ENCODE results near the gene ZNF592. TPM values are rescaled to one million over a fixed set of nuclear protein-coding genes. Genes with fewer than 3 reads are reported as not detected.

The ZNF592 gene
- total RNA-seq, 1 experiment from 2014 or later = 34.6 TPM

- Histone ChIP-seq H3K9me3 (ENCODE audit: control insufficient read depth, low read depth, low read length) (no peaks in the 10 kb centered on the region), H2BK15ac (ENCODE audit: low read depth, low read length) (no peak overlapping the region), H3K4me1 (ENCODE audit: insufficient read depth, low read length) (no peaks in the 10 kb centered on the region), H4K5ac (ENCODE audit: insufficient read length, low read depth, low read length) (no peak overlapping the region), H2BK12ac (ENCODE audit: insufficient read length, low read depth, low read length) (no peak overlapping the region), H3K4me2 (ENCODE audit: insufficient read depth, insufficient read length, low read length) (no peak overlapping the region), H3K18ac (ENCODE audit: insufficient read length, low read depth, low read length) (no peak overlapping the region), H3K27ac (ENCODE audit: insufficient read length, low read depth, low read length) (no peak overlapping the region), H4K91ac (ENCODE audit: insufficient read length, low read depth, low read length) (no peak overlapping the region), H3K14ac (ENCODE audit: insufficient read depth, low read length) (no peak overlapping the region), H3K4ac (ENCODE audit: low read depth, low read length) (no peak overlapping the region), H4K20me1 (ENCODE audit: control insufficient read depth, insufficient read depth, insufficient read length) (no peaks in the 10 kb centered on the region), H4K8ac (replicated peaks; ENCODE audit: insufficient read length, low read depth, low read length) (no peak overlapping the region), H3K79me1 (ENCODE audit: insufficient read depth, low read depth, low read length, poor library complexity, severe bottlenecking) (no peaks in the 10 kb centered on the region), H2BK5ac (ENCODE audit: insufficient read length, low read length) (no peak overlapping the region), H2AFZ (ENCODE audit: low read length) (no peak overlapping the region), H2AK5ac (ENCODE audit: insufficient read length, low read length) (no peak overlapping the region), H3K9ac (ENCODE audit: extremely low read depth, insufficient read length, low read length) (no peak overlapping the region), H2BK120ac (ENCODE audit: low read depth, low read length, poor library complexity, severe bottlenecking) (no peak overlapping the region), H3K23ac (ENCODE audit: insufficient read length, low read depth, low read length) (no peak overlapping the region), H3T11ph (ENCODE audit: low read length) (no peak overlapping the region), H3K27me3 (ENCODE audit: insufficient read depth, low read length) (no peaks in the 10 kb centered on the region), H2BK20ac (ENCODE audit: low read depth, low read length, poor library complexity, severe bottlenecking) (no peak overlapping the region), H3K56ac (ENCODE audit: insufficient read length, low read depth, low read length) (no peak overlapping the region), H3K79me2 (ENCODE audit: insufficient read depth, low read length) (no peaks in the 10 kb centered on the region), H3K23me2 (ENCODE audit: insufficient read length, low read depth, low read length, poor library complexity, severe bottlenecking) (no peaks in the 10 kb centered on the region)
- TF ChIP-seq, protein P1, sequence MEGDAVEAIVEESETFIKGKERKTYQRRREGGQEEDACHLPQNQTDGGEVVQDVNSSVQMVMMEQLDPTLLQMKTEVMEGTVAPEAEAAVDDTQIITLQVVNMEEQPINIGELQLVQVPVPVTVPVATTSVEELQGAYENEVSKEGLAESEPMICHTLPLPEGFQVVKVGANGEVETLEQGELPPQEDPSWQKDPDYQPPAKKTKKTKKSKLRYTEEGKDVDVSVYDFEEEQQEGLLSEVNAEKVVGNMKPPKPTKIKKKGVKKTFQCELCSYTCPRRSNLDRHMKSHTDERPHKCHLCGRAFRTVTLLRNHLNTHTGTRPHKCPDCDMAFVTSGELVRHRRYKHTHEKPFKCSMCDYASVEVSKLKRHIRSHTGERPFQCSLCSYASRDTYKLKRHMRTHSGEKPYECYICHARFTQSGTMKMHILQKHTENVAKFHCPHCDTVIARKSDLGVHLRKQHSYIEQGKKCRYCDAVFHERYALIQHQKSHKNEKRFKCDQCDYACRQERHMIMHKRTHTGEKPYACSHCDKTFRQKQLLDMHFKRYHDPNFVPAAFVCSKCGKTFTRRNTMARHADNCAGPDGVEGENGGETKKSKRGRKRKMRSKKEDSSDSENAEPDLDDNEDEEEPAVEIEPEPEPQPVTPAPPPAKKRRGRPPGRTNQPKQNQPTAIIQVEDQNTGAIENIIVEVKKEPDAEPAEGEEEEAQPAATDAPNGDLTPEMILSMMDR (conservative IDR thresholded peaks at IDR 0.05) = no peak
- Mint-ChIP-seq H3K36me3 (ENCODE audit: insufficient read depth in 1 of 3, low read depth in 3 of 3) (peaks cover 0 to 36% (median 5%) of the 10 kb centered on the region in 3 experiments; a peak in 4 of 7 replicates), H3K4me1 (peaks cover 14 to 16% of the 10 kb centered on the region in 2 experiments), H3K27ac (no peak overlapping the region), H3K4me3 (no peak overlapping the region), H3K9me3 (no peaks in the 10 kb centered on the region), H3K27me3 (ENCODE audit: low read depth) (no peaks in the 10 kb centered on the region)
- no CpG with 5 or more reads among the region's 8 CpGs for WGBS (ENCODE audit: extremely low coverage, insufficient read length, low lambda C conversion rate)
- no peak for DNase-seq
These were observed 81.0 kb downstream of the ZNF592 start for GRCh38 chr15:84829428-84829827.

Measured in H9 (cell line).